BJ (cell line): ENCODE measurements around the gene ZNF569. TPM values are rescaled to one million over a fixed set of nuclear protein-coding genes. Genes with fewer than 3 reads are reported as not detected.

Source experiments
- CTCF ChIA-PET: fragments of 350-600 bp; formaldehyde crosslinking; extraction: SDS; loops from one replicate; lab custom pipeline; 2021; ENCODE audit warnings: antibody characterized with exemption, inconsistent platforms; lab: Yijun Ruan, JAX
- POLR2A ChIA-PET: fragments of 300-600 bp; sonication (Branson Sonifier 250); formaldehyde crosslinking; extraction: SDS; loops from one replicate; lab custom pipeline; 2021; ENCODE audit warnings: antibody characterized with exemption; lab: Charles Lee
- DNase-seq: peaks from one replicate; pipeline ENCODE4 v3.0.0-alpha.2; 2011; ENCODE audit warnings: low read depth
- H3K27me3 ChIP-seq: 2 replicates; pipeline ENCODE4 v1.6.0; 2011; ENCODE audit warnings: low read length; ENCODE audit not compliant: control insufficient read depth, insufficient read depth
- H3K36me3 ChIP-seq: 2 replicates; pipeline ENCODE4 v1.5.1; 2011; ENCODE audit warnings: low read length; ENCODE audit not compliant: control insufficient read depth, insufficient read depth
- H3K4me3 ChIP-seq: 2 replicates; pipeline ENCODE4 v1.5.1; 2011; ENCODE audit warnings: low read depth, mild to moderate bottlenecking, control low read depth, low read length
- CTCF ChIP-seq: IDR thresholded peaks from 2 replicates; pipeline ENCODE4 v1.5.1; 2011; ENCODE audit warnings: low read depth, mild to moderate bottlenecking, control low read depth, inconsistent platforms, low read length, moderate library complexity; ENCODE audit not compliant: insufficient read depth
- polyA plus RNA-seq: library from polyadenylated mRNA; depleted of rRNA; stranded (reverse); fragments of >200 nt; gene quantifications from 2 replicates; pipeline ENCODE4 v1.2.3, GENCODE V29; 2011

The ZNF569 gene
- polyA plus RNA-seq, 1 experiment, result 2.1 TPM

GRCh38 chr19:37506387-37507166 lies 39.3 kb upstream of the ZNF569 start, which contains the start of gene ZNF793:
Gene ZNF793 (plus strand): TSS chr19:37506939. CDS start chr19:37523440, 16,501 bp downstream.
- Histone ChIP-seq H3K4me3 (peak within 1 kb of the TSS; percentile 73), H3K36me3 (no peaks in the 10 kb centered on the region), H3K27me3 (no peaks in the 10 kb centered on the region)
- ChIA-PET POLR2A (no interaction called here), CTCF (no interaction called here)
- peak; percentile 16 for DNase-seq
- TF ChIP-seq CTCF, result no peak

- Histone ChIP-seq H3K36me3 (no peaks in the 10 kb centered on the region), H3K4me3 (peak overlapping the region; percentile 73), H3K27me3 (no peaks in the 10 kb centered on the region)
- POLR2A ChIA-PET, result no interaction called here
- CTCF ChIA-PET, result no interaction called here
- no peak for DNase-seq
- TF ChIP-seq CTCF, result no peak
Measured at GRCh38 chr19:37505958-37506386, 38.7 kb upstream of the ZNF569 start.

GRCh38 chr19:37492213-37492612 lies 25.0 kb upstream of the ZNF569 start:
- ChIA-PET POLR2A (no interaction called here), CTCF (no interaction called here)

GRCh38 chr19:37484406-37485168 lies 17.3 kb upstream of the ZNF569 start:
- ChIA-PET CTCF (no interaction called here), POLR2A (interaction anchor here (0.6 kb wide), 1 partner anchor 17 kb away, joined by 3 read pairs; the partner anchor contains the start of gene ZNF569)
- Histone ChIP-seq H3K36me3 (peaks cover 4% of the 10 kb centered on the region), H3K4me3 (no peak overlapping the region), H3K27me3 (no peaks in the 10 kb centered on the region)
- TF ChIP-seq CTCF, result no peak
- DNase-seq, result no peak

More at GRCh38 chr19:37492213-37492612, 25.0 kb upstream of the ZNF569 start:
- H3K36me3 ChIP-seq, result no peaks in the 10 kb centered on the region
- H3K4me3 ChIP-seq, result no peak overlapping the region
- no peak for DNase-seq
- no peak for TF ChIP-seq CTCF
- H3K27me3 ChIP-seq, result no peaks in the 10 kb centered on the region

- DNase-seq, result no peak
- CTCF ChIA-PET, result no interaction called here
- Histone ChIP-seq H3K27me3 (no peaks in the 10 kb centered on the region), H3K36me3 (peaks cover 8% of the 10 kb centered on the region; the same call in 1 of the 2 replicates), H3K4me3 (no peak overlapping the region)
- POLR2A ChIA-PET, result interaction anchor here (0.6 kb wide), 1 partner anchor 131 kb away, joined by 4 read pairs; no protein-coding TSS in a partner anchor
- no peak for TF ChIP-seq CTCF
Measured at GRCh38 chr19:37472165-37472564, 4.9 kb upstream of the ZNF569 start.
